ENCODE data around the gene TNIP2.
"Not testable (repeated sequence)": the region's sequence is repeated elsewhere in the genome, so short reads cannot be mapped to it uniquely, and the experiment has no call there.

TNIP2 gene

DNA sequence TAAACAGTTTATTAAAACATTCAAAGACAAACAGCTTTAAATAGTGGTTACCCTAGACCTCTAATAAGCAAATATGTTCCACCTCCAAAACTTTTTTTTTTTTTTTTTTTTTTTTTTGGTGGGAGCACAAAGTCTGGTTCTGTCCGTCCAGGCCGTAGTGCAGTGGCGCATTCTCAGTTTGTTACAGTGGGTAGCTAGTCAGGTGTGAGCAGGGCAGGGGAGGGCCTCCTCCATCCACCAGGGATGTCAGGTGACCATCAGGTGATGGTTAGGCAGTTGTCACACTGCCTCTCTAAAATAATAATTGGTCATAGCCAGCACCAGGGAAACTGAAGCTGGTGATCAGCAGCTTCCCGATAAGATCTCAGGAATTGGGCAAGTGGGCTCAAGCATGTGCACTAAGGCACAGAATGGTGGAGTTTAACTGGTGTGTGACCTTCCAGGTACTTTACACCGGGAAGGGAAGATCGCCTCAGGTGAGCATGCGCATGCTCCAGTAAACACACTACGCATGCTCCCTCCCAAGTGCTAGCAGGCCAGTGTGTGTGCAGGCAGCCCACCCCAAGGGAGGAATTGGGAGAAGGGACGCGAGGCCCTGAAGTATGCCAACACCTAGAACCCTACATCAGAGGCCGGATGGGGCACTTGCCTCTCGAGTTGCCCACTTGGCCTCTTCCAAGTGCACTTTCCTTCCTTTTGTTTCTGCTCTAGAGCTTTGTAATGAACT, 27.2 kb downstream of the TNIP2 start:
- DNase-seq (ENCODE audit: low spot score in 2 of 2) (no peak), ATAC-seq (no peak)
- Mint-ChIP-seq H3K27ac (peak overlapping the region; percentile 45), H3K36me3 (peaks cover 85% of the 10 kb centered on the region), H3K9me3 (no peaks in the 10 kb centered on the region), H3K4me3 (no peak overlapping the region), H3K4me1 (peaks cover 15% of the 10 kb centered on the region)

DNA sequence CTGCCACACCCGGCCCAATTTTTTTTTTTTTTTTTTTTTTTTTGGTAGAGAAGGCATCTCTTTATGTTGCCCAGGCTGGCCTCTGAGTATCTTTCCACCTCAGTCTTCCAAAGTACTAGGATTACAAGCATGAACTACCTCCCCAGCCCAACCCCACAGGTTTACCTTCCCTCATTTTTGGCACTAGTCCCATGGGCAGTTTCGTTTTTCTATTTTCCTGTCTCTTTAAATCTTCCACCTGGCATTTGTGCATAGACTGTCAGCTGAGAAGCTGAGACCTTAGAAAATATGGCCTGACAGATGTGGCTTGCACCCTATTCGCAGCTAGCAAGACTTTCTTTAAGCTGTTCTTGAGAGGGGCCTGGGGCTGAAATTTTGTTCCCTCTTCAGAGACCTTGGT, 27.9 kb downstream of the TNIP2 start:
- Mint-ChIP-seq H3K9me3 (no peaks in the 10 kb centered on the region), H3K36me3 (peaks cover 78% of the 10 kb centered on the region), H3K27ac (no peak overlapping the region), H3K4me3 (no peak overlapping the region), H3K4me1 (peaks cover 16% of the 10 kb centered on the region)
- no peak for DNase-seq (ENCODE audit: low spot score in 2 of 2)
- ATAC-seq = no peak

GRCh38 chr4:2726881-2727280, 29.3 kb downstream of the TNIP2 start:
- not testable (repeated sequence) for ATAC-seq; DNase-seq (ENCODE audit: low spot score in 2 of 2); H3K9me3 Mint-ChIP-seq; H3K27ac Mint-ChIP-seq; H3K4me3 Mint-ChIP-seq
- Mint-ChIP-seq H3K4me1 (peaks cover 16% of the 10 kb centered on the region), H3K36me3 (peaks cover 73% of the 10 kb centered on the region)

- no peaks in the 10 kb centered on the region for H3K9me3 Mint-ChIP-seq
- peaks cover 16% of the 10 kb centered on the region for H3K4me1 Mint-ChIP-seq
- ATAC-seq = peak; percentile 42
Observed at GRCh38 chr4:2725380-2725779, 30.8 kb downstream of the TNIP2 start.

GRCh38 chr4:2723751-2724150, 32.4 kb downstream of the TNIP2 start:
- ATAC-seq (no peak), DNase-seq (ENCODE audit: low spot score in 2 of 2) (no peak)
- peaks cover 16% of the 10 kb centered on the region for H3K4me1 Mint-ChIP-seq
- H3K9me3 Mint-ChIP-seq = no peaks in the 10 kb centered on the region
- peaks cover 73% of the 10 kb centered on the region for H3K36me3 Mint-ChIP-seq
- H3K4me3 Mint-ChIP-seq = no peak overlapping the region
- peak overlapping the region; percentile 24 for H3K27ac Mint-ChIP-seq

More at GRCh38 chr4:2725380-2725779, 30.8 kb downstream of the TNIP2 start:
- DNase-seq (ENCODE audit: low spot score in 2 of 2) = no peak
- Mint-ChIP-seq H3K4me3 (no peak overlapping the region), H3K27ac (no peak overlapping the region), H3K36me3 (peaks cover 71% of the 10 kb centered on the region)

DNA sequence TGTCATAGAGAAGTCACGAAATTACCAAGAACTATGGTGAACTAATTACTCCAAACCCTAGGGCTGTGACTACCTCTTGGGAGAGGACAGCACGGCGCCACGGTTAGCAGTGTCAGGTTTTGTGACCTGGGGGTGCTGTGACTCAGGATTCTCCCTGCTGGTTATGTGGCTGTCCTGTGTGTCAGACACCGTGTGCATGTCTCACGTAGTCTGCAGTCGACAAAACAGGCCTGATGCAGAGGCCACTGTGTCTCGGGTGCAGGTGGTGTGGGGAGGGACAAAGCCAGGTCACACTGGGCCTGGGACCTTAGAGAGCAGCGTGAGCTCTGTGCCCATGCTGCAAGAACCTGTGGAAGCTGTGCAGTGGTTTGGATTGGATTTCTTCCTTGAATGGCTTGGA, 34.1 kb downstream of the TNIP2 start:
- peaks cover 16% of the 10 kb centered on the region for H3K4me1 Mint-ChIP-seq
- peak overlapping the region; percentile 58 for H3K27ac Mint-ChIP-seq
- peaks cover 73% of the 10 kb centered on the region for H3K36me3 Mint-ChIP-seq
- DNase-seq (ENCODE audit: low spot score in 2 of 2) = no peak
- peak; percentile 76 for ATAC-seq
- H3K4me3 Mint-ChIP-seq = no peak overlapping the region
- no peaks in the 10 kb centered on the region for H3K9me3 Mint-ChIP-seq

GRCh38 chr4:2721586-2721985, 34.5 kb downstream of the TNIP2 start:
- Mint-ChIP-seq H3K4me3 (no peak overlapping the region), H3K9me3 (no peaks in the 10 kb centered on the region), H3K27ac (no peak overlapping the region), H3K4me1 (peaks cover 16% of the 10 kb centered on the region), H3K36me3 (peaks cover 73% of the 10 kb centered on the region)
- DNase-seq (ENCODE audit: low spot score in 2 of 2) (no peak), ATAC-seq (no peak)

GRCh38 chr4:2716236-2716635, 39.9 kb downstream of the TNIP2 start:
- ATAC-seq (no peak), DNase-seq (ENCODE audit: low spot score in 2 of 2) (no peak)
- H3K27ac Mint-ChIP-seq = no peak overlapping the region
- peaks cover 23% of the 10 kb centered on the region for H3K4me1 Mint-ChIP-seq
- H3K9me3 Mint-ChIP-seq = no peaks in the 10 kb centered on the region
- peaks cover 71% of the 10 kb centered on the region for H3K36me3 Mint-ChIP-seq
- H3K4me3 Mint-ChIP-seq = no peak overlapping the region

DNA sequence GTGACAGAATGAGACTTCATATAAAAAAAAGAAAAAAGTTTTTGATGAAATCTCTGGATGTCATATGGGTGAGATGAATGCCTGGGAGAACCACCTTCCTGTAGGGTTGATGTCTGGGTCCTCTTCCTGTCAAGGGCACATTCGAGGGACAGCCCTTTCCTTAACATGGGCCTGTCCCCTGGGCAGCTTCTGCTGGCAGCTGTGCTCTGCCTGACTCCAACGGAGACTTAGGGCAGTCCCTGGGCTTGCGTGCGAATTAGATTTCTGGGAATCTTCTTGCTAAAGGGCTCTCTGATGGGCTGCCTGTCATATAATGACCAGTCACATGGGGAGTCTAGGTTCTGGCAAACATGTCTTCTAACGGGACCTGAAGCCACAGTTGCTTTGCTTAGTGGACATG, 40.7 kb downstream of the TNIP2 start:
- ATAC-seq (no peak), DNase-seq (ENCODE audit: low spot score in 2 of 2) (no peak)
- Mint-ChIP-seq H3K36me3 (peaks cover 73% of the 10 kb centered on the region), H3K27ac (no peak overlapping the region), H3K4me1 (peaks cover 23% of the 10 kb centered on the region), H3K9me3 (no peaks in the 10 kb centered on the region), H3K4me3 (no peak overlapping the region)

DNA sequence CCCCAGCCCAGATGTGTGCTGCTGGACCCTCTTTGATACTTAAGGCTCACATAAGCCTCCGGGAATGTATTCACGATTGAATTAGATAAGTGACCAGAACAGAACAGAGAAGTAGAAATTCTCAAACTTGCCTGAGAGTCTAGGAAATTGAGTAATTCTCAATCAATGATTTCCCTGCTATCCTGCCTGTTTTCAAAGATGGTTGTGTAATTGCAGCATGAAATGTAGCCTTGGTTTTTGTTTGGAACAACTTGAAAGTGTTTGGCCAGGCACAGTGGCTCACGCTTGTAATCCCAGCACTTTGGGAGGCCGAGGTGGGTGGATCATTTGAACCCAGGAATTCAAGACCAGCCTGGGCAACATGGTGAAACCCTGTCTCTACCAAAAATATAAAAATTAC, 41.2 kb downstream of the TNIP2 start:
- peaks cover 73% of the 10 kb centered on the region for H3K36me3 Mint-ChIP-seq
- peak overlapping the region; percentile 89 for H3K27ac Mint-ChIP-seq
- H3K4me1 Mint-ChIP-seq = peaks cover 23% of the 10 kb centered on the region
- H3K4me3 Mint-ChIP-seq = no peak overlapping the region
- no peak for DNase-seq (ENCODE audit: low spot score in 2 of 2)
- no peaks in the 10 kb centered on the region for H3K9me3 Mint-ChIP-seq
- ATAC-seq = no peak

- Mint-ChIP-seq H3K4me1 (peaks cover 23% of the 10 kb centered on the region), H3K36me3 (peaks cover 68% of the 10 kb centered on the region), H3K27ac (peak overlapping the region; percentile 89), H3K4me3 (peak overlapping the region; percentile 15), H3K9me3 (no peaks in the 10 kb centered on the region)
- no peak for DNase-seq (ENCODE audit: low spot score in 2 of 2)
- ATAC-seq = peak; percentile 69
Observed at GRCh38 chr4:2714061-2714770, 41.9 kb downstream of the TNIP2 start.

- H3K4me3 Mint-ChIP-seq = no peak overlapping the region
- no peak for ATAC-seq
- H3K36me3 Mint-ChIP-seq = peaks cover 63% of the 10 kb centered on the region
- peaks cover 23% of the 10 kb centered on the region for H3K4me1 Mint-ChIP-seq
- no peaks in the 10 kb centered on the region for H3K9me3 Mint-ChIP-seq
- DNase-seq (ENCODE audit: low spot score in 2 of 2) = no peak
- peak overlapping the region; percentile 89 for H3K27ac Mint-ChIP-seq
Observed at GRCh38 chr4:2713337-2713736, 42.8 kb downstream of the TNIP2 start.

DNA sequence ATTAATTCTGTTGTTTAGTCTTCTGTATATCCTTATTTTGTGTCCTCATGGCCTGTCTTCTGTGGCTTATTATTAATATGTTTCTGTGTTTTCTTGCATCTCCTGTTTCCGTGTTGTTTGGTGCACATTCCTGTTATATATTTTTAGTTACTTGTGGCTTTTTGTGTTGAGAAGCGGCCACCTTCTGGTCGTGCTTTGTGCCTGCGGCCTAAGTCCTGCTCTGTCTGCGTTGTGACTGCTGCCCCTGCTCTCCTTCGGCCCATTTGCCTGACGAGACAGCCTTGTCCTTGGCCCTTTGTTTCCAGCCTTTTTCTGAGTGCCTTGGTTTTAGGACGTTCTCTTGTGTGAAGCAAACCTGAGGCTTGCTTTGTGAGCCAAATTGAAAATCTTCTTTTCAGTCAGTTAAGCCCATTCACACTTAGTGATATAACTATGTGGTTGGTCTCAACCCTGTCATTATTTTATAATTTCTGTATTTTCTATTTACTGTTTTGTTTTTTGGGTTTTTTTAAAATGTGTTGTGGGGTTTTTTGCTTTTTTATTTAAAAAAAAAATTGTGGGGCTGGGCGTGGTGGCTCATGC, 43.8 kb downstream of the TNIP2 start:
- peak; percentile 67 for ATAC-seq

GRCh38 chr4:2702770-2703169, 53.4 kb downstream of the TNIP2 start:
- Mint-ChIP-seq H3K4me3 (no peak overlapping the region), H3K36me3 (peaks cover 98% of the 10 kb centered on the region), H3K27ac (peak overlapping the region; percentile 52), H3K9me3 (no peaks in the 10 kb centered on the region), H3K4me1 (no peaks in the 10 kb centered on the region)
- no peak for ATAC-seq
- no peak for DNase-seq (ENCODE audit: low spot score in 2 of 2)

More for the DNA sequence above, 43.8 kb downstream of the TNIP2 start:
- Mint-ChIP-seq H3K27ac (peak overlapping the region; percentile 24), H3K4me3 (no peak overlapping the region), H3K36me3 (peaks cover 62% of the 10 kb centered on the region), H3K9me3 (no peaks in the 10 kb centered on the region), H3K4me1 (peaks cover 23% of the 10 kb centered on the region)
- DNase-seq (ENCODE audit: low spot score in 2 of 2) = no peak

DNA sequence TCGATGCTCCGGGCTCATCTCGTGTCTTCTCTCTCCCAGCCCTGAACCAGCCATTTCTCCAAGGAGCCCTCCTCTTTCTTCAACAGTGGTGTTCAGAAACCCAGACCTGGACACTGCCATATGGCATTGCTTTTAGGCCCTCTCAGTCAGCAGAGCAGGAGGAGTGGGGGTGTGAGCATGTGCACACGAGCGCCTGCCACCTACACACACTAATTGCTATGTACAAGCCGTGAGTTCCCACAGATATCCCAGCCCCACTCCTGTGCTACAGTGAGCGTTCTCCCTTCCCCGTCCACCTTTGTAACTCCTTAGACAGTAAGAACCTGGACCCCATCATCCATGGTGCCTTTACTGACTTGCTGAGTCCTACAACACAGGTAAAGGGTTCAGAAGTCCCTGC, 53.8 kb downstream of the TNIP2 start:
- peak overlapping the region; percentile 52 for H3K27ac Mint-ChIP-seq
- ATAC-seq = no peak

GRCh38 chr4:2700031-2700430, 56.1 kb downstream of the TNIP2 start:
- H3K27ac Mint-ChIP-seq = peak overlapping the region; percentile 9
- DNase-seq (ENCODE audit: low spot score in 2 of 2) (no peak), ATAC-seq (no peak)
- H3K36me3 Mint-ChIP-seq = peaks cover 99% of the 10 kb centered on the region
- no peak overlapping the region for H3K4me3 Mint-ChIP-seq
- H3K4me1 Mint-ChIP-seq = no peaks in the 10 kb centered on the region
- H3K9me3 Mint-ChIP-seq = no peaks in the 10 kb centered on the region

More for the DNA sequence above, 53.8 kb downstream of the TNIP2 start:
- Mint-ChIP-seq H3K4me1 (no peaks in the 10 kb centered on the region), H3K36me3 (peaks cover 99% of the 10 kb centered on the region), H3K9me3 (no peaks in the 10 kb centered on the region), H3K4me3 (no peak overlapping the region)
- no peak for DNase-seq (ENCODE audit: low spot score in 2 of 2)
